DOHH2 (cell line): Measurements from ENCODE around the gene REST.

Experiments used
- H3F3A ChIP-seq: fragments of 200-600 bp; sonication (generic), shearing (Covaris generic); 2 replicates; pipeline ENCODE4 v1.6.0; 2016; ENCODE audit warnings: antibody characterized with exemption, mild to moderate bottlenecking; ENCODE audit not compliant: control insufficient read depth, insufficient read depth
- H3K27ac ChIP-seq: fragments of 200-600 bp; sonication (generic); 2 replicates; pipeline ENCODE4 v1.5.1; 2014; ENCODE audit warnings: low read depth, mild to moderate bottlenecking, low read length, moderate library complexity
- H3K27me3 ChIP-seq: fragments of 200-600 bp; sonication (generic); 2 replicates; pipeline ENCODE4 v1.6.1; 2014; ENCODE audit warnings: mild to moderate bottlenecking, low read length, mixed read lengths; ENCODE audit not compliant: control insufficient read depth
- H3K36me3 ChIP-seq: fragments of 200-600 bp; sonication (generic); 2 replicates; pipeline ENCODE4 v1.6.1; 2014; ENCODE audit warnings: mild to moderate bottlenecking, low read length, moderate library complexity, mixed read lengths; ENCODE audit not compliant: control insufficient read depth
- H3K4me1 ChIP-seq: fragments of 200-600 bp; sonication (generic); 2 replicates; pipeline ENCODE4 v1.6.1; 2014; ENCODE audit warnings: mild to moderate bottlenecking, low read length, mixed read lengths; ENCODE audit not compliant: control insufficient read depth
- H3K4me2 ChIP-seq: fragments of 200-600 bp; sonication (generic); 2 replicates; pipeline ENCODE4 v1.6.0; 2014; ENCODE audit warnings: mild to moderate bottlenecking, low read length, moderate library complexity
- H3K4me3 ChIP-seq: fragments of 200-600 bp; sonication (generic); 2 replicates; pipeline ENCODE4 v1.5.1; 2014; ENCODE audit warnings: mild to moderate bottlenecking, low read length, mixed read lengths
- H3K79me2 ChIP-seq: fragments of 200-600 bp; sonication (generic); 2 replicates; pipeline ENCODE4 v1.6.1; 2014; ENCODE audit warnings: mild to moderate bottlenecking, low read length, mixed read lengths; ENCODE audit not compliant: control insufficient read depth
- H3K9me2 ChIP-seq: fragments of 200-600 bp; sonication (generic); replicated peaks from 2 replicates; pipeline ENCODE4 v1.6.1; 2014; ENCODE audit warnings: mild to moderate bottlenecking, low read length, mixed read lengths; ENCODE audit not compliant: control insufficient read depth
- H3K9me3 ChIP-seq: fragments of 200-600 bp; sonication (generic); 2 replicates; pipeline ENCODE4 v1.6.1; 2014; ENCODE audit warnings: antibody characterized with exemption, low read length, mixed read lengths; ENCODE audit not compliant: control insufficient read depth, insufficient read depth
- H4K20me1 ChIP-seq: fragments of 200-600 bp; sonication (generic); 2 replicates; pipeline ENCODE4 v1.6.0; 2014; ENCODE audit warnings: low read depth, mild to moderate bottlenecking, antibody characterized with exemption, low read length, moderate library complexity; ENCODE audit not compliant: control insufficient read depth, insufficient read depth
- CTCF ChIP-seq: fragments of 200-600 bp; sonication (generic); IDR thresholded peaks from one replicate; pipeline ENCODE4 v1.5.1; 2014; ENCODE audit warnings: antibody characterized with exemption, mild to moderate bottlenecking, low read depth, low read length; ENCODE audit not compliant: poor library complexity, severe bottlenecking
- EZH2phosphoT487 ChIP-seq: fragments of 200-600 bp; sonication (generic); IDR thresholded peaks from 2 replicates; pipeline ENCODE4 v1.6.1; 2017; ENCODE audit warnings: borderline replicate concordance, mild to moderate bottlenecking, antibody characterized with exemption, low read length, moderate library complexity, mixed read lengths

The REST gene

GRCh38 chr4:56940971-56941370, 33.3 kb downstream of the REST start:
- Histone ChIP-seq H3K4me1 (no peaks in the 10 kb centered on the region), H4K20me1 (no peaks in the 10 kb centered on the region), H3K4me3 (no peak overlapping the region), H3K9me2 (no peaks in the 10 kb centered on the region), H3K27ac (no peak overlapping the region), H3K79me2 (no peaks in the 10 kb centered on the region), H3K27me3 (no peaks in the 10 kb centered on the region), H3K36me3 (peaks cover 3% of the 10 kb centered on the region; the same call in 1 of the 2 replicates), H3F3A (peaks cover 3% of the 10 kb centered on the region; the same call in 1 of the 2 replicates), H3K9me3 (no peaks in the 10 kb centered on the region), H3K4me2 (no peak overlapping the region)
- no peak for TF ChIP-seq CTCF
- no peak for TF ChIP-seq EZH2phosphoT487

- Histone ChIP-seq H3K4me3 (no peak overlapping the region), H4K20me1 (no peaks in the 10 kb centered on the region), H3K4me2 (no peak overlapping the region), H3K4me1 (no peaks in the 10 kb centered on the region), H3K9me3 (no peaks in the 10 kb centered on the region), H3K27me3 (no peaks in the 10 kb centered on the region), H3K27ac (no peak overlapping the region), H3K79me2 (no peaks in the 10 kb centered on the region), H3K9me2 (no peaks in the 10 kb centered on the region), H3F3A (peaks cover 3% of the 10 kb centered on the region; the same call in 1 of the 2 replicates), H3K36me3 (peaks cover 3% of the 10 kb centered on the region; the same call in 1 of the 2 replicates)
- TF ChIP-seq CTCF = no peak
These were observed 33.7 kb downstream of the REST start for GRCh38 chr4:56941403-56941802.

GRCh38 chr4:56953680-56954520, 46.2 kb downstream of the REST start:
- Histone ChIP-seq H3K4me1 (no peaks in the 10 kb centered on the region), H4K20me1 (no peaks in the 10 kb centered on the region), H3F3A (no peaks in the 10 kb centered on the region), H3K9me2 (no peaks in the 10 kb centered on the region), H3K27me3 (no peaks in the 10 kb centered on the region), H3K4me2 (no peak overlapping the region), H3K4me3 (no peak overlapping the region), H3K79me2 (no peaks in the 10 kb centered on the region), H3K27ac (no peak overlapping the region), H3K9me3 (no peaks in the 10 kb centered on the region), H3K36me3 (no peaks in the 10 kb centered on the region)
- TF ChIP-seq EZH2phosphoT487 (no peak), CTCF (no peak)
